Keratinocyte (primary cell): ENCODE data around the gene STOX2. TPM values are rescaled to one million over a fixed set of nuclear protein-coding genes. Genes with fewer than 3 reads are reported as not detected.

ENCODE experiments used
- DNase-seq: peaks from one replicate; pipeline ENCODE4 v3.0.0-alpha.2; 2011; ENCODE audit warnings: low read depth, missing footprints, low spot score
- FAIRE-seq: peaks from 2 replicates; lab custom pipeline; 2011; peaks lifted over from hg19 to GRCh38; lab: Jason Lieb, UNC
- H2AFZ ChIP-seq: 2 replicates; pipeline ENCODE4 v1.6.0; 2012; ENCODE audit warnings: low read length, control low read depth, inconsistent platforms; ENCODE audit not compliant: control insufficient read depth
- H3K27ac ChIP-seq: 2 replicates; pipeline ENCODE4 v1.5.1; 2011; ENCODE audit warnings: low read length; ENCODE audit not compliant: control insufficient read depth, insufficient read depth
- H3K27me3 ChIP-seq: 3 replicates; pipeline ENCODE4 v1.6.0; 2011; ENCODE audit warnings: low read length; ENCODE audit not compliant: control insufficient read depth, insufficient read depth; ENCODE audit errors: extremely low read depth
- H3K36me3 ChIP-seq, 2 experiments: 2 replicates in 1 of 2; 3 replicates in 1 of 2; pipeline ENCODE4 v1.5.1; 2011; ENCODE audit warnings: low read length in 2 of 2, mild to moderate bottlenecking in 1 of 2; ENCODE audit not compliant: control insufficient read depth in 2 of 2, insufficient read depth in 2 of 2; ENCODE audit errors: extremely low read depth in 1 of 2
- H3K4me1 ChIP-seq: 3 replicates; pipeline ENCODE4 v1.5.1; 2011; ENCODE audit warnings: low read length; ENCODE audit not compliant: control insufficient read depth, insufficient read depth; ENCODE audit errors: extremely low read depth
- H3K4me2 ChIP-seq: 3 replicates; pipeline ENCODE4 v1.6.0; 2011; ENCODE audit warnings: low read depth, low read length; ENCODE audit not compliant: control insufficient read depth, insufficient read depth; ENCODE audit errors: extremely low read depth
- H3K4me3 ChIP-seq, 3 experiments: fragments of 200-600 bp in 1 of 3; sonication (generic) in 1 of 3; 2 replicates in 2 of 3; 3 replicates in 1 of 3; pipeline ENCODE4 v1.5.1; 2011 to 2016; ENCODE audit warnings: low read length in 3 of 3, mild to moderate bottlenecking in 3 of 3, control low read depth in 2 of 3, inconsistent platforms in 1 of 3, low read depth in 1 of 3, mixed read lengths in 1 of 3, mixed run types in 1 of 3, moderate library complexity in 1 of 3; ENCODE audit not compliant: control insufficient read depth in 2 of 3, insufficient read depth in 2 of 3; ENCODE audit errors: extremely low read depth in 1 of 3
- H3K79me2 ChIP-seq: 2 replicates; pipeline ENCODE4 v1.6.0; 2012; ENCODE audit warnings: low read length; ENCODE audit not compliant: control insufficient read depth, insufficient read depth
- H3K9ac ChIP-seq: 3 replicates; pipeline ENCODE4 v1.6.0; 2011; ENCODE audit warnings: low read length; ENCODE audit not compliant: control insufficient read depth, insufficient read depth; ENCODE audit errors: extremely low read depth
- H3K9me1 ChIP-seq: 3 replicates; pipeline ENCODE4 v1.6.0; 2011; ENCODE audit warnings: low read length; ENCODE audit not compliant: control insufficient read depth, insufficient read depth; ENCODE audit errors: extremely low read depth
- H3K9me3 ChIP-seq: 2 replicates; pipeline ENCODE4 v1.5.1; 2012; ENCODE audit warnings: low read depth, low read length; ENCODE audit not compliant: control insufficient read depth
- H4K20me1 ChIP-seq: 3 replicates; pipeline ENCODE4 v1.6.0; 2011; ENCODE audit warnings: low read length; ENCODE audit not compliant: control insufficient read depth, insufficient read depth; ENCODE audit errors: extremely low read depth
- EZH2 ChIP-seq: IDR thresholded peaks from one replicate; pipeline ENCODE4 v1.6.1; 2012; ENCODE audit warnings: inconsistent platforms, mild to moderate bottlenecking, low read length, moderate library complexity
- dilution Hi-C: fragments of 300-500 bp; cut with MboI; formaldehyde crosslinking; loops from one replicate; pipeline ENCODE4 v1.7.0; 2020; ENCODE audit warnings: low sequenced_read_pairs; ENCODE audit not compliant: extremely low pct_ligation_motif_present
- polyA plus RNA-seq, 5 experiments: library from polyadenylated mRNA; depleted of rRNA in 3 of 5; stranded (reverse) in 3 of 5; stranded (forward) in 1 of 5; unstranded in 1 of 5; fragments of >200 nt; gene quantifications; 1 replicate in 1 of 5; 2 replicates in 3 of 5; 3 replicates in 1 of 5; pipeline versions ENCODE4 v1.2.1 to v1.2.3, GENCODE V29; 2011 to 2012; ENCODE audit warnings: missing spikeins in 2 of 5, low read depth in 1 of 5, low replicate concordance in 1 of 5
- TF ChIP-seq, protein P1 (sequence below), 3 experiments: IDR thresholded peaks in 1 of 3; conservative IDR thresholded peaks in 1 of 3; optimal IDR thresholded peaks in 1 of 3; 2 replicates in 2 of 3; 3 replicates in 1 of 3; pipeline versions ENCODE3 to v1.5.1; 2011; ENCODE audit warnings: low read length in 3 of 3, mild to moderate bottlenecking in 3 of 3, moderate library complexity in 2 of 3, control low read depth in 1 of 3, inconsistent platforms in 1 of 3; ENCODE audit not compliant: insufficient read depth in 2 of 3; ENCODE audit errors: extremely low read depth in 1 of 3

Gene STOX2
- polyA plus RNA-seq, 1 donor (not counting 4 experiments of a cell fraction or from before 2014, with no cell fraction given), result 1.6 TPM

DNA sequence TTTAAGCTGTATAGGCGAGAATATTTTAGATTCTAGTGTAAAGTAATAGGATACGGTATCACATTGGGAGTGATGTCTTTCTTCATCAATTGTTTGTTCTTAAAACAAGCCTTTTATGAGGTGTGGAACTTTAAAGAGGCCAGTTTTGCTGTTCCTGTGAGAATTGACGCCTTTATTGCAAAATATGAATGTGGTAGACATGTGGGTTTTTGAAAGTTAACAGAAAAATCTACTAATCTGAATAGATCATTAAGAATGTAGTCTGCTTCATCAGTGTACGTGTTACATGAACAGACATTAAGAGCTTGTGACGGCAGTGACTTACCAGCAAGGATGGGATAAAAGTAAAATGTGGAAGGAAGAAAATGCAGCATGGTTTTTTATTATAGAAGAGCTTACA is 63.8 kb downstream of the STOX2 start:
- Histone ChIP-seq H3K27me3 (no peaks in the 10 kb centered on the region), H3K27ac (no peak overlapping the region), H3K36me3 (no peaks in the 10 kb centered on the region), H3K9ac (no peak overlapping the region), H3K4me3 (no peak overlapping the region), H3K9me1 (no peaks in the 10 kb centered on the region), H4K20me1 (no peaks in the 10 kb centered on the region), H3K4me2 (no peak overlapping the region), H3K9me3 (no peaks in the 10 kb centered on the region), H3K4me1 (no peaks in the 10 kb centered on the region), H3K79me2 (no peaks in the 10 kb centered on the region), H2AFZ (no peak overlapping the region)
- no peak for TF ChIP-seq EZH2
- TF ChIP-seq, protein P1, sequence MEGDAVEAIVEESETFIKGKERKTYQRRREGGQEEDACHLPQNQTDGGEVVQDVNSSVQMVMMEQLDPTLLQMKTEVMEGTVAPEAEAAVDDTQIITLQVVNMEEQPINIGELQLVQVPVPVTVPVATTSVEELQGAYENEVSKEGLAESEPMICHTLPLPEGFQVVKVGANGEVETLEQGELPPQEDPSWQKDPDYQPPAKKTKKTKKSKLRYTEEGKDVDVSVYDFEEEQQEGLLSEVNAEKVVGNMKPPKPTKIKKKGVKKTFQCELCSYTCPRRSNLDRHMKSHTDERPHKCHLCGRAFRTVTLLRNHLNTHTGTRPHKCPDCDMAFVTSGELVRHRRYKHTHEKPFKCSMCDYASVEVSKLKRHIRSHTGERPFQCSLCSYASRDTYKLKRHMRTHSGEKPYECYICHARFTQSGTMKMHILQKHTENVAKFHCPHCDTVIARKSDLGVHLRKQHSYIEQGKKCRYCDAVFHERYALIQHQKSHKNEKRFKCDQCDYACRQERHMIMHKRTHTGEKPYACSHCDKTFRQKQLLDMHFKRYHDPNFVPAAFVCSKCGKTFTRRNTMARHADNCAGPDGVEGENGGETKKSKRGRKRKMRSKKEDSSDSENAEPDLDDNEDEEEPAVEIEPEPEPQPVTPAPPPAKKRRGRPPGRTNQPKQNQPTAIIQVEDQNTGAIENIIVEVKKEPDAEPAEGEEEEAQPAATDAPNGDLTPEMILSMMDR (optimal IDR thresholded peaks at IDR 0.05 in 1 of 3, IDR thresholded peaks at IDR 0.05 in 1 of 3, conservative IDR thresholded peaks at IDR 0.05 in 1 of 3; ENCODE audit: extremely low read depth in 1 of 3, insufficient read depth in 2 of 3, low read length in 3 of 3), result no peak
- dilution Hi-C loops, result no loop called here
- DNase-seq (no peak), FAIRE-seq (no peak)

DNA sequence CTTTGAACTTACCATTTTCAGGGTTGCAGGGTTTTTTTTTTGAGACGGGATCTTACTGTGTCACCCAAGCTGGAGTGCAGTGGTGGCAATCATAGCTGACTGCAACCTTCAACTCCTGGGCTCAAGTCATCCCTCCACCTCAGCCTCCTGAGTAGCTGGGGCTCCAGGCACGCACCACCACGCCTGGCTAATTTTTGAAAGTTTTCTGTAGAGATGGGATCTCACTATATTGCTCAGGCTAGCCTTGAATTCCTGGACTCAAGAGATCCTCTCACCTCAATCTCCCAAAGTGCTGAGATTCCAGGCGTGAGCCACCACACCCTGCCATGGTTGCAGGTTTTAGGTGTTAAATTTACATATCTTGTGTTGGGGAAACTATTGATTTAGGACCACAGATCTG is 64.5 kb downstream of the STOX2 start:
- Histone ChIP-seq H3K9ac (no peak overlapping the region), H3K27ac (no peak overlapping the region), H3K4me2 (no peak overlapping the region), H3K27me3 (no peaks in the 10 kb centered on the region), H3K9me3 (no peaks in the 10 kb centered on the region), H3K4me1 (no peaks in the 10 kb centered on the region), H3K9me1 (no peaks in the 10 kb centered on the region), H3K4me3 (no peak overlapping the region), H3K36me3 (no peaks in the 10 kb centered on the region), H3K79me2 (no peaks in the 10 kb centered on the region), H2AFZ (no peak overlapping the region), H4K20me1 (no peaks in the 10 kb centered on the region)
- dilution Hi-C loops, result no loop called here
- TF ChIP-seq, protein P1 (optimal IDR thresholded peaks at IDR 0.05 in 1 of 3, IDR thresholded peaks at IDR 0.05 in 1 of 3, conservative IDR thresholded peaks at IDR 0.05 in 1 of 3; ENCODE audit: extremely low read depth in 1 of 3, insufficient read depth in 2 of 3, low read length in 3 of 3), result no peak
- no peak for TF ChIP-seq EZH2
- DNase-seq, result no peak
- FAIRE-seq, result no peak
